Uterus (tissue), 4 donors: ENCODE results near the gene NOP9. TPM values are rescaled to one million over a fixed set of nuclear protein-coding genes. Genes with fewer than 3 reads are reported as not detected.

ENCODE experiments used
- DNase-seq, 2 donors: peaks; one replicate each; pipeline ENCODE4 v3.0.0-alpha.2; 2019 to 2020
- H3K27ac ChIP-seq, 2 donors: fragments of 200-600 bp; sonication (generic); 1 replicate in 1 of 2; 2 replicates in 1 of 2; pipeline ENCODE4 v1.5.1; 2016 to 2018
- H3K27me3 ChIP-seq, 2 donors: fragments of 200-600 bp; sonication (generic); one replicate each; pipeline ENCODE4 v1.5.1; 2018 to 2019; ENCODE audit warnings: control low read depth in 1 of 2
- H3K36me3 ChIP-seq, 2 donors: fragments of 200-600 bp; sonication (generic); one replicate each; pipeline ENCODE4 v1.5.1; 2019; ENCODE audit warnings: control low read depth in 1 of 2
- H3K4me1 ChIP-seq, 2 donors: fragments of 200-600 bp; sonication (generic); one replicate each; pipeline ENCODE4 v1.5.1; 2018 to 2019; ENCODE audit warnings: control low read depth in 1 of 2
- H3K4me3 ChIP-seq, 2 donors: fragments of 200-600 bp; sonication (generic); 1 replicate in 1 of 2; 2 replicates in 1 of 2; pipeline ENCODE4 v1.5.1; 2018 to 2019; ENCODE audit warnings: mild to moderate bottlenecking in 1 of 2
- H3K9me3 ChIP-seq, 2 donors: fragments of 200-600 bp; sonication (generic); one replicate each; pipeline ENCODE4 v1.5.1; 2019; ENCODE audit warnings: control low read depth in 1 of 2
- POLR2A ChIP-seq, 2 donors: fragments of 450-650 bp; IDR thresholded peaks; one replicate each; pipeline ENCODE4 v1.6.1; 2016; ENCODE audit warnings: antibody characterized with exemption in 2 of 2, mild to moderate bottlenecking in 1 of 2, moderate library complexity in 1 of 2
- intact Hi-C: fragments of 100-400 bp; cut with DNase I; formaldehyde crosslinking; loops from one replicate; pipeline ENCODE4 v1.15.1; 2023; ENCODE audit warnings: low total_unique reads
- total RNA-seq, 4 donors: library from RNA; depleted of rRNA in 3 of 4; stranded (reverse); fragments of >200 nt in 3 of 4; gene quantifications; one replicate each; pipeline versions ENCODE4 v1.1.0 to v1.2.4, GENCODE V29; 2014 to 2023
- TF ChIP-seq, protein P1 (sequence below), 4 experiments: fragments of 200-600 bp in 2 of 4; fragments of 450-650 bp in 2 of 4; sonication (generic) in 2 of 4; IDR thresholded peaks; one replicate each; pipeline ENCODE4 v1.5.1; 2016 to 2019; ENCODE audit warnings: antibody characterized with exemption in 4 of 4, mild to moderate bottlenecking in 2 of 4, moderate library complexity in 1 of 4
- donor health status: DM: yes; HTN: yes; CAD: no.

The NOP9 gene
- total RNA-seq, 4 donors from 2014 or later = 5.0 to 23.5 (median 22.5) TPM

DNA sequence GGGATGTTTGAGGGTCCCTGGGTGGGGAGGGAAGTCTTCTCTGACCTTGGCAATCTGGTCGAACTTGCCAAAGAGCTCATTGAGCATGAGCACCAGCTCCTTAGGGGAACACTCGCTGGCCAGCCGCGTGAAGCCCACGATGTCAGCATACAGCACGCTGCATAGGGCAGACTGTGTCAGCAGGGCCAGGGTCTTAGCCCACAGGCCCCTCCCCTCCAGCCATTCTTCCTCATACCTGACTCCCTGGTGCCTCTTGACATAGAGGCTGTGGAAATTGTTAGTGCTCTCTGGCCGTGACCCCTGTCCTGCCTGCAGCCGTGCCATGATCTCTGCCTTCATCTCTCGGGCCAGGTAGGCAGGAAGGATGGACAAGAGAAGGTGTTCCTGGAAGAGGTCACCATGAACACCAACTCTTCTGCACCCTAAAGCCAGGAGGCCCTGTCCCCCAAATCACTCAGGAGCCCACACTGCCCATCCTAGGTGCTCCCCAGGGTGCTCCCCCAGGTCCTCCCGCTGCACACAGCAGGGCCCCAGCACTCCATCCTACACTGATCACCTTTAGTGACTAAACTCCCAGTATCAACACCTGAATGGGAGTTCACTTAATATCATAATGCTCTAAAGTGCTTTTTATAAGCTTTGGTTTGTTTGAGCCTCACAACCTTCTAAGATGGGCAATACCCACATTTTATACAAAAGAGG, 31.5 kb downstream of the NOP9 start:
- peaks cover 0 to 24% of the 10 kb centered on the region in 2 donors for H3K27me3 ChIP-seq
- no peak overlapping the region for H3K4me3 ChIP-seq
- no peak for DNase-seq
- peaks cover 0 to 14% of the 10 kb centered on the region in 2 donors for H3K4me1 ChIP-seq
- H3K9me3 ChIP-seq = no peaks in the 10 kb centered on the region
- H3K27ac ChIP-seq = no peak overlapping the region
- no peaks in the 10 kb centered on the region for H3K36me3 ChIP-seq
- intact Hi-C loops = loop anchor here (10.0 kb wide), 1 partner anchor 104 kb away; no protein-coding TSS in a partner anchor
- TF ChIP-seq POLR2A (IDR thresholded peaks at IDR 0.05) = no peak

DNA sequence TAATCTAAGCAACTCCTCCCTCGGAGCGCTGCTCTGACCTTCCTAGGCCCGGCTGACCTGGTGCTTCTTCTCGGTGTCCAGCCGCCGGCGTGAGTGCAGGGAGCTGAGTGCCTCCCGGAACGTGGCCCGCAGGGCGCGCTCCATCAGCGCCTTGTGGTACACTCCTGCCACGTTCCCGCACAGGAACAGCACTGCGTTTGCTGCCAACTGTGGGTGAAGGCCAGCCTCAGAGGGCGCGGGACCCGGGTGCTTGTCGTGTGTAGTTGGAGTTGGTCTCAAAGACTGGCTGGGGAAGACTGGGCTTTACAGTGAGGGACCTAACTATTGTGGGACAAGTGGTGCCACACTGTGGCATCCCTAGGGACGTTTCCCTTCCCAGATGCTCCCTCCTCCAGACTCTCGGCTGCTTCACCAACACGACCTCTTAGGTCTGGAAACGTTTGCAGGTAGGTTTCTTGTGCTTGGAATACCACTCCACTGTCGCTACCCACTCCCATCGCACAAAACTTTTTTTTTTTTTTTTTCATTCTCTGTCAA, 32.1 kb downstream of the NOP9 start:
- Histone ChIP-seq H3K9me3 (no peaks in the 10 kb centered on the region), H3K36me3 (no peaks in the 10 kb centered on the region), H3K27me3 (peaks cover 0 to 27% of the 10 kb centered on the region in 2 donors), H3K4me1 (peaks cover 0 to 14% of the 10 kb centered on the region in 2 donors), H3K4me3 (no peak overlapping the region), H3K27ac (no peak overlapping the region)
- intact Hi-C loops = loop anchor here (10.0 kb wide), 1 partner anchor 103 kb away; no protein-coding TSS in a partner anchor
- TF ChIP-seq POLR2A (IDR thresholded peaks at IDR 0.05) = no peak
- TF ChIP-seq, protein P1, sequence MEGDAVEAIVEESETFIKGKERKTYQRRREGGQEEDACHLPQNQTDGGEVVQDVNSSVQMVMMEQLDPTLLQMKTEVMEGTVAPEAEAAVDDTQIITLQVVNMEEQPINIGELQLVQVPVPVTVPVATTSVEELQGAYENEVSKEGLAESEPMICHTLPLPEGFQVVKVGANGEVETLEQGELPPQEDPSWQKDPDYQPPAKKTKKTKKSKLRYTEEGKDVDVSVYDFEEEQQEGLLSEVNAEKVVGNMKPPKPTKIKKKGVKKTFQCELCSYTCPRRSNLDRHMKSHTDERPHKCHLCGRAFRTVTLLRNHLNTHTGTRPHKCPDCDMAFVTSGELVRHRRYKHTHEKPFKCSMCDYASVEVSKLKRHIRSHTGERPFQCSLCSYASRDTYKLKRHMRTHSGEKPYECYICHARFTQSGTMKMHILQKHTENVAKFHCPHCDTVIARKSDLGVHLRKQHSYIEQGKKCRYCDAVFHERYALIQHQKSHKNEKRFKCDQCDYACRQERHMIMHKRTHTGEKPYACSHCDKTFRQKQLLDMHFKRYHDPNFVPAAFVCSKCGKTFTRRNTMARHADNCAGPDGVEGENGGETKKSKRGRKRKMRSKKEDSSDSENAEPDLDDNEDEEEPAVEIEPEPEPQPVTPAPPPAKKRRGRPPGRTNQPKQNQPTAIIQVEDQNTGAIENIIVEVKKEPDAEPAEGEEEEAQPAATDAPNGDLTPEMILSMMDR (IDR thresholded peaks at IDR 0.05) = no peak
- DNase-seq = no peak

DNA sequence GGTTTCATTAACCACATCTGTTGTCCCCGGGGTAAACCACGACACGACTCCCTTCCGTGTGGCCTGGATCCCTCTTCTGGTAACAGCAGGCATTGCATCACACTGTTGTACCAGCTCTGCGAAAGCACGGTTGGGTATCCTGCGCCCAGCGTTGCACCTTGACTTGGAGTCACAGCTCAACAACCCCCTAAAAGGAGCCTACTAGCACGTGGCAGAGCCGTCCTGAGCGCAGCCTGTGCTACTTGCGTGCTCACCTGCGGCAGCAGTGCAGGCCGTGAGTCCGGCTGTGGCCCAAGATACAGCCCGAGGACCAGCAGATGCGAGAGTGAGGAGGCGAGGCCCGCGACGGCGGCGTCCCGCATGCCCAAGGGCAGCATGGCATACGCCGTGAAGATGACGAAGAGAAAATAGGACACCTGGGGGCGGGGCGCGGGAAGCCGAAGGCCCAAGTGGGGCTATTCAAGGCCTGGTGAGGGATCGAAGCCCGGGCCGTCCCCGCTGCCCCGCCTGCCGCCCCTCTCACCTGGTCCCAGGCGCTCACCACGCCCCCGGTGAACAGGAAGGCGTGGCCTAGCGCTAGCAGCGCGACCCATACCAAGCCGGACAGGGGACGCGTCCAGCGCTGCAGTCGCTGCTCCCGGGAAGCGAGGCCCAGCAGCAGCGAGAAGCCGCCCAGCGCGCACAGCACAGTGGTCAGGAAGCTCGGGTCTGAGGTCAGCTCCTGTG, 32.8 kb downstream of the NOP9 start:
- Histone ChIP-seq H3K27me3 (peaks cover 0 to 27% of the 10 kb centered on the region in 2 donors), H3K27ac (no peak overlapping the region), H3K9me3 (no peaks in the 10 kb centered on the region), H3K4me3 (no peak overlapping the region), H3K4me1 (peaks cover 0 to 14% of the 10 kb centered on the region in 2 donors), H3K36me3 (no peaks in the 10 kb centered on the region)
- intact Hi-C loops = loop anchor here (10.0 kb wide), 1 partner anchor 102 kb away; no protein-coding TSS in a partner anchor
- DNase-seq = peak; percentile 55 to 58
- TF ChIP-seq, protein P1 (IDR thresholded peaks at IDR 0.05) = peak; percentile 47 to 68 (median 63)
- no peak for TF ChIP-seq POLR2A (IDR thresholded peaks at IDR 0.05)

DNA sequence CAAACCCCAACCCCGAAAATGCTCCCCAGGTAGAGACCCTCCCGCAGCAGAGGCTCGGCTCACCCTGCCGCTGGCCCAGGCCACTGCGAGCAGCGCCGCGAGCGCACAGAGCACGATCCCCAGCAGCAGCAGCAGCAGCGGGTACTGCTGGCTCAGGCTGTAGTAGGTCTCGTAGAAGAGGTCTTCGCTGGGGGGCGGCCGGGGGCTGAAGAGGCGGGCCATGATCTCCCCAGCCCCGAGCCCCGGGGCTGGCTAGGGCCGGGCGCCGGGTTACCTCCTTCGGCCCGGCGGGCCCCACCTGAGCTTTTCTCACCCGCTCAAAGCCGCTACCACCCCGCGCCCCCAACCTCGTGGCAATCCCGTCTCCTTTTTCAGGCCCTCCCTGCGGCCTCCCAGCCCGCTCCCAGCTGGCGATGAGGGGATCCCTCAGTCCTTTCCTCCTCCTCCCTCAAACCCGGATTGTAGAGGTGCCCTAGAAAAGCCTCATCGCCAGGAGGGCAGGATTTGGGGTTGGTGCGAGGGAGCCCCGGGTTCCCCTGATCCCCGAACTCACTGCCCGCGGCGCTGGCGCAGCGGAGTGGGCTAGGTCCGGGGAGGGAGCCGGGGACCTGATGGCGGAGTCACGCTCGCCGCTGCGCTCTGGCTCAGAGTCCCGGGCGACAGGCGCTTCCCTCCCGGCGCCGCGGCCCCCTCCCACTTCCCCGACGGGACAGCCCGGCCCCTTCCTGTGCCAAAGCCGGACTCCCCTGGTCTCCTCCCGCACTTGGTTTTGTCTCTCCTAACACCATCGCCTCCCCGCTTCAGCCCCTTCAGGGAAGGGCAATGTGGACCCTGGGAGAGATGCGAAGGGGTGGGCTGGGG, 35.0 kb downstream of the NOP9 start, which contains the start of gene ADCY4:
Gene ADCY4 (minus strand): TSS at position 641 of the 861 bp plus-strand sequence. CDS start 419 bp downstream, at position 222.
- no peaks in the 10 kb centered on the region for H3K36me3 ChIP-seq
- TF ChIP-seq, protein P1 (IDR thresholded peaks at IDR 0.05) = no peak
- TF ChIP-seq POLR2A (IDR thresholded peaks at IDR 0.05) = peak; percentile 12 to 35
- peak in 1 of 2 donors; percentile 46 for DNase-seq
- peaks cover 0 to 14% of the 10 kb centered on the region in 2 donors for H3K4me1 ChIP-seq
- H3K27me3 ChIP-seq = peaks cover 0 to 27% of the 10 kb centered on the region in 2 donors
- H3K4me3 ChIP-seq = peak within 1 kb of the TSS; percentile 22 to 30
- no peaks in the 10 kb centered on the region for H3K9me3 ChIP-seq
- intact Hi-C loops = loop anchor here (10.0 kb wide), 1 partner anchor 100 kb away; no protein-coding TSS in a partner anchor
- H3K27ac ChIP-seq = peak within 1 kb of the TSS; percentile 62 to 65
